ENCODE results near the gene LIG3. TPM values are rescaled to one million over a fixed set of nuclear protein-coding genes. Genes with fewer than 3 reads are reported as not detected.

The LIG3 gene
- total and polyA plus RNA-seq, 2 of the 13 experiments (the other 11 are each of a cell fraction or from before 2014, with no cell fraction given): 34.4 to 36.2 TPM

- TF ChIP-seq, protein P1, sequence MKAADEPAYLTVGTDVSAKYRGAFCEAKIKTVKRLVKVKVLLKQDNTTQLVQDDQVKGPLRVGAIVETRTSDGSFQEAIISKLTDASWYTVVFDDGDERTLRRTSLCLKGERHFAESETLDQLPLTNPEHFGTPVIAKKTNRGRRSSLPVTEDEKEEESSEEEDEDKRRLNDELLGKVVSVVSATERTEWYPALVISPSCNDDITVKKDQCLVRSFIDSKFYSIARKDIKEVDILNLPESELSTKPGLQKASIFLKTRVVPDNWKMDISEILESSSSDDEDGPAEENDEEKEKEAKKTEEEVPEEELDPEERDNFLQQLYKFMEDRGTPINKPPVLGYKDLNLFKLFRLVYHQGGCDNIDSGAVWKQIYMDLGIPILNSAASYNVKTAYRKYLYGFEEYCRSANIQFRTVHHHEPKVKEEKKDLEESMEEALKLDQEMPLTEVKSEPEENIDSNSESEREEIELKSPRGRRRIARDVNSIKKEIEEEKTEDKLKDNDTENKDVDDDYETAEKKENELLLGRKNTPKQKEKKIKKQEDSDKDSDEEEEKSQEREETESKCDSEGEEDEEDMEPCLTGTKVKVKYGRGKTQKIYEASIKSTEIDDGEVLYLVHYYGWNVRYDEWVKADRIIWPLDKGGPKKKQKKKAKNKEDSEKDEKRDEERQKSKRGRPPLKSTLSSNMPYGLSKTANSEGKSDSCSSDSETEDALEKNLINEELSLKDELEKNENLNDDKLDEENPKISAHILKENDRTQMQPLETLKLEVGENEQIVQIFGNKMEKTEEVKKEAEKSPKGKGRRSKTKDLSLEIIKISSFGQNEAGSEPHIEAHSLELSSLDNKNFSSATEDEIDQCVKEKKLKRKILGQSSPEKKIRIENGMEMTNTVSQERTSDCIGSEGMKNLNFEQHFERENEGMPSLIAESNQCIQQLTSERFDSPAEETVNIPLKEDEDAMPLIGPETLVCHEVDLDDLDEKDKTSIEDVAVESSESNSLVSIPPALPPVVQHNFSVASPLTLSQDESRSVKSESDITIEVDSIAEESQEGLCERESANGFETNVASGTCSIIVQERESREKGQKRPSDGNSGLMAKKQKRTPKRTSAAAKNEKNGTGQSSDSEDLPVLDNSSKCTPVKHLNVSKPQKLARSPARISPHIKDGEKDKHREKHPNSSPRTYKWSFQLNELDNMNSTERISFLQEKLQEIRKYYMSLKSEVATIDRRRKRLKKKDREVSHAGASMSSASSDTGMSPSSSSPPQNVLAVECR (CRISPR knock-in tag; IDR thresholded peaks at IDR 0.05; ENCODE audit: borderline replicate concordance): peak; percentile 64
- 0 out of 2 replicates have a peak, but pooled peaks have one; percentile 36 for TF ChIP-seq ZKSCAN5 (CRISPR knock-in tag; IDR thresholded peaks at IDR 0.05)
- no peak for TF ChIP-seq MAF1 (CRISPR knock-in tag; IDR thresholded peaks at IDR 0.05; ENCODE audit: borderline replicate concordance)
- TF ChIP-seq DDIT3 (CRISPR knock-in tag; IDR thresholded peaks at IDR 0.05): no peak
- TF ChIP-seq STAG1 (CRISPR knock-in tag; IDR thresholded peaks at IDR 0.05): peak; percentile 37
- TF ChIP-seq MYC (CRISPR knock-in tag; IDR thresholded peaks at IDR 0.05; ENCODE audit: borderline replicate concordance): peak; percentile 77
- TF ChIP-seq YEATS4 (CRISPR knock-in tag; IDR thresholded peaks at IDR 0.05; ENCODE audit: borderline replicate concordance): peak; percentile 45
- peak; percentile 50; the same call in 1 of the 2 replicates for TF ChIP-seq CBX5 (CRISPR knock-in tag; IDR thresholded peaks at IDR 0.05; ENCODE audit: borderline replicate concordance)
- TF ChIP-seq, protein P2, sequence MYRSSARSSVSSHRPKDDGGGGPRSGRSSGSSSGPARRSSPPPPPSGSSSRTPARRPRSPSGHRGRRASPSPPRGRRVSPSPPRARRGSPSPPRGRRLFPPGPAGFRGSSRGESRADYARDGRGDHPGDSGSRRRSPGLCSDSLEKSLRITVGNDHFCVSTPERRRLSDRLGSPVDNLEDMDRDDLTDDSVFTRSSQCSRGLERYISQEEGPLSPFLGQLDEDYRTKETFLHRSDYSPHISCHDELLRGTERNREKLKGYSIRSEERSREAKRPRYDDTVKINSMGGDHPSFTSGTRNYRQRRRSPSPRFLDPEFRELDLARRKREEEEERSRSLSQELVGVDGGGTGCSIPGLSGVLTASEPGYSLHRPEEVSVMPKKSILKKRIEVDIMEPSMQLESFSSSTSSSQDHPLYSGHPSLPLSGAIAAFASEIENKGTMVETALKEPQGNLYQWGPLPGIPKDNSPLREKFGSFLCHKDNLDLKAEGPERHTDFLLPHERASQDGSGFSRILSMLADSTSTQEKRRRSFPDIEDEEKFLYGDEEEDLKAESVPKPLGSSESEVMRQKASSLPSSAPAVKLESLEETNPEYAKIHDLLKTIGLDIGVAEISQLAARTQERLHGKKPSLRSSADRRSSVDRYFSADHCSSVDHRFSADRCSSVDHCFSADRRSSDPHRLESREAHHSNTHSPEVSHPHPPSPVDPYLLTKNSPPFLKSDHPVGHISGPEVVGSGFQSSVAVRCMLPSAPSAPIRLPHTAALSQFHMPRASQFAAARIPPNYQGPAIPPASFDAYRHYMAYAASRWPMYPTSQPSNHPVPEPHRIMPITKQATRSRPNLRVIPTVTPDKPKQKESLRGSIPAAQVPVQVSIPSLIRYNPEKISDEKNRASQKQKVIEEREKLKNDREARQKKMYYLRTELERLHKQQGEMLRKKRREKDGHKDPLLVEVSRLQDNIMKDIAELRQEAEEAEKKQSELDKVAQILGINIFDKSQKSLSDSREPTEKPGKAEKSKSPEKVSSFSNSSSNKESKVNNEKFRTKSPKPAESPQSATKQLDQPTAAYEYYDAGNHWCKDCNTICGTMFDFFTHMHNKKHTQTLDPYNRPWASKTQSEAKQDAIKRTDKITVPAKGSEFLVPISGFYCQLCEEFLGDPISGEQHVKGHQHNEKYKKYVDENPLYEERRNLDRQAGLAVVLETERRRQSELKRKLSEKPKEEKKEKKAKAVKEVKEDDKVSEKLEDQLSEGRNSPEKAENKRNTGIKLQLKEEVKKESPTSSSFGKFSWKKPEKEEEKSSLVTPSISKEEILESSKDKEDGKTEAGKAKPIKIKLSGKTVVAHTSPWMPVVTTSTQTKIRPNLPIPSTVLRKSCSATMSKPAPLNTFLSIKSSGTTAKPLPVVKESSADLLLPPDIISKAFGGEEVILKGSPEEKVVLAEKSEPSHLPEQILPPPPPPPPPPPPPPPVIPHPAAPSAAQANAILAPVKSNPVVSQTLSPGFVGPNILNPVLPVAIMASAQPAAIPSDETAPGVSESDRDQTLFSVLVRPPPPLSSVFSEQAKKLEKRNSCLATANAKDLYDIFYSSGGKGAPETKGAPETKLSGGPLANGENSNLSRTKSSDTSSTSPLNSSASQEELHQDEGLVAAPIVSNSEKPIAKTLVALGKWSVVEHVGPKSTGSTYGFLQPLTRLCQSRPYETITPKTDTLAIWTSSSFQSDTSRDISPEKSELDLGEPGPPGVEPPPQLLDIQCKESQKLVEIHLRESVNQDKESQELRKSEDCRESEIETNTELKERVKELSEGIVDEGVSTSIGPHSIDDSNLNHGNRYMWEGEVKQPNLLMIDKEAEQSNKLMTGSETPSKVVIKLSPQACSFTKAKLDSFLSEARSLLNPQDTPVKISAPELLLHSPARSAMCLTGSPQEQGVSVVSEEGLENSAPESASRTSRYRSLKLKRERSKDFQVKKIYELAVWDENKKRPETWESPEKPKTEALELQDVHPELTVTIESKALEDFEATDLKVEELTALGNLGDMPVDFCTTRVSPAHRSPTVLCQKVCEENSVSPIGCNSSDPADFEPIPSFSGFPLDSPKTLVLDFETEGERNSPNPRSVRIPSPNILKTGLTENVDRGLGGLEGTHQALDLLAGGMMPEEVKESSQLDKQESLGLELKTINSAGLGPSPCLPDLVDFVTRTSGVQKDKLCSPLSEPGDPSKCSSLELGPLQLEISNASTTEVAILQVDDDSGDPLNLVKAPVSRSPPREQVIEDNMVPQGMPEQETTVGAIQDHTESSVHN (CRISPR knock-in tag; IDR thresholded peaks at IDR 0.05): no peak
- TF ChIP-seq BORCS8-MEF2B (CRISPR knock-in tag; IDR thresholded peaks at IDR 0.05): peak; percentile 10; the same call in 1 of the 2 replicates
- peak; percentile 51; the same call in 1 of the 2 replicates for TF ChIP-seq ZNF333 (CRISPR knock-in tag; IDR thresholded peaks at IDR 0.05; ENCODE audit: borderline replicate concordance)
- TF ChIP-seq MXI1 (IDR thresholded peaks at IDR 0.05; ENCODE audit: borderline replicate concordance, low read depth, low read length): no peak
These were observed 597 bp downstream of the LIG3 start (continued) for GRCh38 chr17:34980681-34981537.

All from HepG2 (cell line).